ENCODE data around the gene SPAG16. TPM values are rescaled to one million over a fixed set of nuclear protein-coding genes. Genes with fewer than 3 reads are reported as not detected.

Gene SPAG16
- total and polyA plus RNA-seq, 2 of the 13 experiments (the other 11 are each of a cell fraction or from before 2014, with no cell fraction given): 9.6 to 26.5 TPM

GRCh38 chr2:213834746-213835145, 550.5 kb downstream of the SPAG16 start:
- CTCF ChIA-PET (ENCODE audit: low intra/inter-chr PET ratio, low total read pairs): no interaction called here
- Histone ChIP-seq H3K4me2 (ENCODE audit: low read depth, low read length) (no peak overlapping the region), H3K36me3 (replicated peaks in 1 of 2; ENCODE audit: control insufficient read depth in 1 of 2, insufficient read depth in 2 of 2, low read length in 2 of 2) (no peaks in the 10 kb centered on the region), H3K9me3 (ENCODE audit: low read length) (peaks cover 5% of the 10 kb centered on the region; the same call in 1 of the 2 replicates), H3K4me1 (ENCODE audit: insufficient read depth, low read length) (no peaks in the 10 kb centered on the region), H2AFZ (ENCODE audit: low read length) (no peak overlapping the region), H3K27ac (ENCODE audit: extremely low read length, insufficient read depth, low read length) (no peak overlapping the region), H3K4me3 (replicated peaks in 1 of 3; ENCODE audit: insufficient read depth in 1 of 3, low read depth in 2 of 3, low read length in 3 of 3) (no peak overlapping the region), H3K79me2 (ENCODE audit: insufficient read depth, low read length) (no peaks in the 10 kb centered on the region), H3K27me3 (ENCODE audit: control insufficient read depth in 1 of 2, insufficient read depth in 2 of 2, low read length in 2 of 2) (no peaks in the 10 kb centered on the region), H4K20me1 (ENCODE audit: insufficient read depth, low read length) (no peaks in the 10 kb centered on the region), H3K9ac (ENCODE audit: insufficient read depth, low read depth, low read length) (no peak overlapping the region)
- no peak for DNase-seq (ENCODE audit: low spot score)
- intact Hi-C loops (cut with micrococcal nuclease; ENCODE audit: unreplicated experiment): no loop called here
- no peak for TF ChIP-seq DRAP1 (CRISPR knock-in tag; IDR thresholded peaks at IDR 0.05)
- TF ChIP-seq SRSF9 (IDR thresholded peaks at IDR 0.05; ENCODE audit: borderline replicate concordance, insufficient read depth, low read depth, low read length, poor library complexity, severe bottlenecking): no peak
- no peak for TF ChIP-seq ZNF891 (CRISPR knock-in tag; IDR thresholded peaks at IDR 0.05)
- TF ChIP-seq MED13 (CRISPR knock-in tag; IDR thresholded peaks at IDR 0.05): no peak
- no peak for TF ChIP-seq ATAD3A (CRISPR knock-in tag; IDR thresholded peaks at IDR 0.05)
- no peak for TF ChIP-seq FOXA3 (CRISPR knock-in tag; IDR thresholded peaks at IDR 0.05)
- no peak for TF ChIP-seq BCL6 (CRISPR knock-in tag; IDR thresholded peaks at IDR 0.05)
- TF ChIP-seq, protein P1, sequence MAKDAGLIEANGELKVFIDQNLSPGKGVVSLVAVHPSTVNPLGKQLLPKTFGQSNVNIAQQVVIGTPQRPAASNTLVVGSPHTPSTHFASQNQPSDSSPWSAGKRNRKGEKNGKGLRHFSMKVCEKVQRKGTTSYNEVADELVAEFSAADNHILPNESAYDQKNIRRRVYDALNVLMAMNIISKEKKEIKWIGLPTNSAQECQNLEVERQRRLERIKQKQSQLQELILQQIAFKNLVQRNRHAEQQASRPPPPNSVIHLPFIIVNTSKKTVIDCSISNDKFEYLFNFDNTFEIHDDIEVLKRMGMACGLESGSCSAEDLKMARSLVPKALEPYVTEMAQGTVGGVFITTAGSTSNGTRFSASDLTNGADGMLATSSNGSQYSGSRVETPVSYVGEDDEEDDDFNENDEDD (CRISPR knock-in tag; IDR thresholded peaks at IDR 0.05; ENCODE audit: borderline replicate concordance): no peak
- no peak for TF ChIP-seq ZNF770 (CRISPR knock-in tag; IDR thresholded peaks at IDR 0.05)
- TF ChIP-seq, protein P2, sequence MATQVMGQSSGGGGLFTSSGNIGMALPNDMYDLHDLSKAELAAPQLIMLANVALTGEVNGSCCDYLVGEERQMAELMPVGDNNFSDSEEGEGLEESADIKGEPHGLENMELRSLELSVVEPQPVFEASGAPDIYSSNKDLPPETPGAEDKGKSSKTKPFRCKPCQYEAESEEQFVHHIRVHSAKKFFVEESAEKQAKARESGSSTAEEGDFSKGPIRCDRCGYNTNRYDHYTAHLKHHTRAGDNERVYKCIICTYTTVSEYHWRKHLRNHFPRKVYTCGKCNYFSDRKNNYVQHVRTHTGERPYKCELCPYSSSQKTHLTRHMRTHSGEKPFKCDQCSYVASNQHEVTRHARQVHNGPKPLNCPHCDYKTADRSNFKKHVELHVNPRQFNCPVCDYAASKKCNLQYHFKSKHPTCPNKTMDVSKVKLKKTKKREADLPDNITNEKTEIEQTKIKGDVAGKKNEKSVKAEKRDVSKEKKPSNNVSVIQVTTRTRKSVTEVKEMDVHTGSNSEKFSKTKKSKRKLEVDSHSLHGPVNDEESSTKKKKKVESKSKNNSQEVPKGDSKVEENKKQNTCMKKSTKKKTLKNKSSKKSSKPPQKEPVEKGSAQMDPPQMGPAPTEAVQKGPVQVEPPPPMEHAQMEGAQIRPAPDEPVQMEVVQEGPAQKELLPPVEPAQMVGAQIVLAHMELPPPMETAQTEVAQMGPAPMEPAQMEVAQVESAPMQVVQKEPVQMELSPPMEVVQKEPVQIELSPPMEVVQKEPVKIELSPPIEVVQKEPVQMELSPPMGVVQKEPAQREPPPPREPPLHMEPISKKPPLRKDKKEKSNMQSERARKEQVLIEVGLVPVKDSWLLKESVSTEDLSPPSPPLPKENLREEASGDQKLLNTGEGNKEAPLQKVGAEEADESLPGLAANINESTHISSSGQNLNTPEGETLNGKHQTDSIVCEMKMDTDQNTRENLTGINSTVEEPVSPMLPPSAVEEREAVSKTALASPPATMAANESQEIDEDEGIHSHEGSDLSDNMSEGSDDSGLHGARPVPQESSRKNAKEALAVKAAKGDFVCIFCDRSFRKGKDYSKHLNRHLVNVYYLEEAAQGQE (IDR thresholded peaks at IDR 0.05; ENCODE audit: borderline replicate concordance in 1 of 2, low read depth in 1 of 2, low read length in 2 of 2): no peak
- TF ChIP-seq MAFK (conservative IDR thresholded peaks at IDR 0.05 in 1 of 2, IDR thresholded peaks at IDR 0.05 in 1 of 2; ENCODE audit: low read length in 2 of 2): no peak
- no peak for TF ChIP-seq ARID2 (CRISPR knock-in tag; IDR thresholded peaks at IDR 0.05; ENCODE audit: borderline replicate concordance)
- no peak for TF ChIP-seq ZSCAN30 (CRISPR knock-in tag; IDR thresholded peaks at IDR 0.05)
- ATAC-seq: no peak
- in situ Hi-C loops (cut with HindIII; ENCODE audit: extremely low pct_ligation_motif_present, low pct_unique_long_range_greater_than_20kb): no loop called here
- POLR2A ChIA-PET: no interaction called here
- 25% methylated on average over 1 of the region's 1 CpG for WGBS (ENCODE audit: low lambda C conversion rate)
- BruUV-seq (replicated peaks): no TSS peak
- no peak for FAIRE-seq
